Trophoblast cell (in vitro differentiated cells and primary cell): ENCODE measurements around the gene TMEFF2.

ENCODE experiments used
- DNase-seq, 2 donors: peaks; one replicate each; pipeline ENCODE4 v3.0.0-alpha.2; 2016
- H2AFZ ChIP-seq: 2 replicates; pipeline ENCODE4 v1.6.1; 2013; ENCODE audit warnings: low read length, moderate library complexity, mild to moderate bottlenecking; ENCODE audit not compliant: insufficient read depth, poor library complexity
- H2AK5ac ChIP-seq: 2 replicates; pipeline ENCODE4 v1.6.1; 2013; ENCODE audit warnings: mild to moderate bottlenecking, low read length
- H2BK120ac ChIP-seq: 2 replicates; pipeline ENCODE4 v1.6.1; 2013; ENCODE audit warnings: low read length, mild to moderate bottlenecking, moderate library complexity; ENCODE audit not compliant: insufficient read depth, poor library complexity
- H2BK12ac ChIP-seq: 2 replicates; pipeline ENCODE4 v1.6.1; 2013; ENCODE audit warnings: mild to moderate bottlenecking, low read length, moderate library complexity
- H2BK5ac ChIP-seq: 2 replicates; pipeline ENCODE4 v1.6.1; 2013; ENCODE audit warnings: low read length, low read depth, moderate library complexity, mild to moderate bottlenecking; ENCODE audit not compliant: poor library complexity
- H3K14ac ChIP-seq: 2 replicates; pipeline ENCODE4 v1.6.1; 2013; ENCODE audit warnings: mild to moderate bottlenecking, low read length
- H3K18ac ChIP-seq: 2 replicates; pipeline ENCODE4 v1.6.1; 2013; ENCODE audit warnings: mild to moderate bottlenecking, low read length
- H3K23ac ChIP-seq: 2 replicates; pipeline ENCODE4 v1.6.1; 2013; ENCODE audit warnings: low read length
- H3K27ac ChIP-seq: 2 replicates; pipeline ENCODE4 v1.5.1; 2013; ENCODE audit warnings: low read depth, mild to moderate bottlenecking, inconsistent platforms, low read length, moderate library complexity
- H3K27me3 ChIP-seq: 2 replicates; pipeline ENCODE4 v1.6.1; 2013; ENCODE audit warnings: inconsistent platforms, mild to moderate bottlenecking, low read length, moderate library complexity; ENCODE audit not compliant: insufficient read depth
- H3K36me3 ChIP-seq, 2 experiments: 1 replicate in 1 of 2; 2 replicates in 1 of 2; pipeline ENCODE4 v1.6.1; 2013; ENCODE audit warnings: low read length in 2 of 2, mild to moderate bottlenecking in 2 of 2, moderate library complexity in 1 of 2; ENCODE audit not compliant: insufficient read depth in 2 of 2, control insufficient read depth in 1 of 2
- H3K4ac ChIP-seq: 2 replicates; pipeline ENCODE4 v1.6.1; 2013; ENCODE audit warnings: low read depth, mild to moderate bottlenecking, low read length, moderate library complexity
- H3K4me1 ChIP-seq, 2 experiments: 1 replicate in 1 of 2; 2 replicates in 1 of 2; pipeline ENCODE4 v1.6.1; 2013; ENCODE audit warnings: low read length in 2 of 2, mild to moderate bottlenecking in 2 of 2, moderate library complexity in 1 of 2; ENCODE audit not compliant: insufficient read depth in 2 of 2, control insufficient read depth in 1 of 2
- H3K4me2 ChIP-seq: 2 replicates; pipeline ENCODE4 v1.6.1; 2013; ENCODE audit warnings: inconsistent platforms, mild to moderate bottlenecking, low read length, moderate library complexity
- H3K4me3 ChIP-seq: 2 replicates; pipeline ENCODE4 v1.5.1; 2013; ENCODE audit warnings: mild to moderate bottlenecking, low read depth, low read length, inconsistent platforms
- H3K79me1 ChIP-seq: one replicate; pipeline ENCODE4 v1.6.1; 2013; ENCODE audit warnings: low read length
- H3K79me2 ChIP-seq: 2 replicates; pipeline ENCODE4 v1.6.1; 2013; ENCODE audit warnings: low read length, mild to moderate bottlenecking; ENCODE audit not compliant: control insufficient read depth, insufficient read depth, poor library complexity
- H3K9ac ChIP-seq: 2 replicates; pipeline ENCODE4 v1.6.1; 2013; ENCODE audit warnings: mild to moderate bottlenecking, low read length
- H3K9me3 ChIP-seq: 2 replicates; pipeline ENCODE4 v1.6.1; 2013; ENCODE audit warnings: low read depth, mild to moderate bottlenecking, control low read depth, inconsistent platforms, low read length; ENCODE audit not compliant: insufficient read depth
- H4K12ac ChIP-seq: 2 replicates; pipeline ENCODE4 v1.6.1; 2013; ENCODE audit warnings: low read depth, mild to moderate bottlenecking, low read length, moderate library complexity
- H4K8ac ChIP-seq: 2 replicates; pipeline ENCODE4 v1.6.1; 2013; ENCODE audit warnings: low read depth, mild to moderate bottlenecking, low read length, moderate library complexity
- H4K91ac ChIP-seq: one replicate; pipeline ENCODE4 v1.6.1; 2013; ENCODE audit warnings: low read depth, mild to moderate bottlenecking, low read length, moderate library complexity
- WGBS: extraction: QIAGEN DNeasy Blood & Tissue Kit; methylation state at CpG from one replicate; pipeline ENCODE4 v1.1.7; 2013; ENCODE audit warnings: missing lambda C conversion rate; ENCODE audit not compliant: insufficient read length, insufficient coverage; ENCODE audit errors: extremely low coverage; 5-methylcytosine and 5-hydroxymethylcytosine counted together

The TMEFF2 gene

DNA sequence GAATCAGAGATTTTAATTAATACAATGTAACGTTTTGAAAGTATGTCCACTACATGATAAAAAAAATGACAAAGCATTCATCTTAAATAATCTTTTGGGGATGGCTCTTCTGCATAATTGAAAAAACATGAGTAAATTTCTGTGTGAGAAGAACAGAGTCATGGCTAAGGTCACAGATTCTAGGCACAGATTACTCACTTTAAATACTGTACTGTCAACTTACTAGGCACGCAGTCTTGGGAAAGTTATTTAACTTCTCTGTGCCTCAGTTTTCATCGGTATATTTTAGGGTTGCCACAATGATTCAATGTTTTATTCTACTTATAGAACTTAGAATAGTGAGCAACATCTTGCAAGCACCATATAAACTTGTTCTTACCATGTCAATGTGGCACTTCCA lies 49.2 kb downstream of the TMEFF2 start:
- DNase-seq = no peak
- H3K4ac ChIP-seq = no peak overlapping the region
- no peak overlapping the region for H2BK120ac ChIP-seq
- no peak overlapping the region for H2AK5ac ChIP-seq
- H3K79me2 ChIP-seq = no peaks in the 10 kb centered on the region
- H4K91ac ChIP-seq = no peak overlapping the region
- no peak overlapping the region for H3K23ac ChIP-seq
- H2BK5ac ChIP-seq = no peak overlapping the region
- no peaks in the 10 kb centered on the region for H3K9me3 ChIP-seq
- no peak overlapping the region for H3K14ac ChIP-seq
- H3K27me3 ChIP-seq = no peaks in the 10 kb centered on the region
- no CpG with 5 or more reads among the region's 3 CpGs for WGBS
- no peak overlapping the region for H3K18ac ChIP-seq
- no peaks in the 10 kb centered on the region for H3K36me3 ChIP-seq
- H2BK12ac ChIP-seq = no peak overlapping the region
- H3K4me1 ChIP-seq = peaks cover 0 to 5% of the 10 kb centered on the region in 2 experiments
- no peak overlapping the region for H4K8ac ChIP-seq
- no peak overlapping the region for H3K9ac ChIP-seq
- H3K79me1 ChIP-seq = no peaks in the 10 kb centered on the region
- H3K4me2 ChIP-seq = no peak overlapping the region
- no peak overlapping the region for H3K4me3 ChIP-seq
- H4K12ac ChIP-seq = no peak overlapping the region
- H2AFZ ChIP-seq = no peak overlapping the region
- no peak overlapping the region for H3K27ac ChIP-seq

- Histone ChIP-seq H3K36me3 (no peaks in the 10 kb centered on the region), H3K79me1 (no peaks in the 10 kb centered on the region), H2BK120ac (no peak overlapping the region), H3K79me2 (no peaks in the 10 kb centered on the region), H3K9ac (no peak overlapping the region), H2AFZ (no peak overlapping the region), H3K4me2 (no peak overlapping the region), H2BK12ac (no peak overlapping the region), H3K23ac (no peak overlapping the region), H3K27me3 (no peaks in the 10 kb centered on the region), H3K14ac (no peak overlapping the region), H3K18ac (no peak overlapping the region), H3K9me3 (no peaks in the 10 kb centered on the region), H3K4ac (no peak overlapping the region), H3K4me1 (no peaks in the 10 kb centered on the region), H4K91ac (no peak overlapping the region), H3K27ac (no peak overlapping the region), H4K8ac (no peak overlapping the region), H3K4me3 (no peak overlapping the region), H2BK5ac (no peak overlapping the region), H4K12ac (no peak overlapping the region), H2AK5ac (no peak overlapping the region)
- no peak for DNase-seq
- no CpG with 5 or more reads among the region's 7 CpGs for WGBS
Observed at GRCh38 chr2:192140236-192140839, 54.4 kb downstream of the TMEFF2 start.

GRCh38 chr2:192139813-192140212 lies 54.9 kb downstream of the TMEFF2 start:
- H4K12ac ChIP-seq = no peak overlapping the region
- no peak overlapping the region for H2BK5ac ChIP-seq
- H3K18ac ChIP-seq = no peak overlapping the region
- no peak overlapping the region for H2BK120ac ChIP-seq
- H4K8ac ChIP-seq = no peak overlapping the region
- no peaks in the 10 kb centered on the region for H3K27me3 ChIP-seq
- no peaks in the 10 kb centered on the region for H3K79me1 ChIP-seq
- no peak for DNase-seq
- no peaks in the 10 kb centered on the region for H3K79me2 ChIP-seq
- H3K36me3 ChIP-seq = no peaks in the 10 kb centered on the region
- no peak overlapping the region for H3K4me2 ChIP-seq
- no peak overlapping the region for H3K27ac ChIP-seq
- no peak overlapping the region for H3K9ac ChIP-seq
- H3K4me3 ChIP-seq = no peak overlapping the region
- H3K9me3 ChIP-seq = no peaks in the 10 kb centered on the region
- no peak overlapping the region for H4K91ac ChIP-seq
- H3K23ac ChIP-seq = no peak overlapping the region
- H2BK12ac ChIP-seq = no peak overlapping the region
- H3K4ac ChIP-seq = no peak overlapping the region
- no peak overlapping the region for H2AK5ac ChIP-seq
- H3K14ac ChIP-seq = no peak overlapping the region
- no CpG with 5 or more reads among the region's 1 CpG for WGBS
- H3K4me1 ChIP-seq = no peaks in the 10 kb centered on the region
- no peak overlapping the region for H2AFZ ChIP-seq

GRCh38 chr2:192137451-192137850 lies 57.3 kb downstream of the TMEFF2 start:
- no peaks in the 10 kb centered on the region for H3K9me3 ChIP-seq
- no peaks in the 10 kb centered on the region for H3K36me3 ChIP-seq
- H3K4me3 ChIP-seq = no peak overlapping the region
- H2BK12ac ChIP-seq = no peak overlapping the region
- H3K79me2 ChIP-seq = no peaks in the 10 kb centered on the region
- H3K4me2 ChIP-seq = no peak overlapping the region
- no CpG with 5 or more reads among the region's 1 CpG for WGBS
- no peaks in the 10 kb centered on the region for H3K27me3 ChIP-seq
- no peak overlapping the region for H3K27ac ChIP-seq
- no peak overlapping the region for H2BK5ac ChIP-seq
- no peak overlapping the region for H4K12ac ChIP-seq
- no peak overlapping the region for H2AFZ ChIP-seq
- H3K9ac ChIP-seq = peak overlapping the region; percentile 9
- H4K8ac ChIP-seq = no peak overlapping the region
- no peak overlapping the region for H2AK5ac ChIP-seq
- H3K18ac ChIP-seq = no peak overlapping the region
- no peak overlapping the region for H3K4ac ChIP-seq
- DNase-seq = no peak
- H3K4me1 ChIP-seq = no peaks in the 10 kb centered on the region
- no peak overlapping the region for H4K91ac ChIP-seq
- no peak overlapping the region for H3K14ac ChIP-seq
- no peak overlapping the region for H2BK120ac ChIP-seq
- H3K79me1 ChIP-seq = no peaks in the 10 kb centered on the region
- H3K23ac ChIP-seq = no peak overlapping the region
